ENCODE data around the gene CDCP1.
"Not testable (repeated sequence)": the region's sequence is repeated elsewhere in the genome, so short reads cannot be mapped to it uniquely, and the experiment has no call there.

Gene CDCP1

GRCh38 chr3:45143673-45144671, 2.2 kb downstream of the CDCP1 start:
- POLR2A ChIA-PET: no interaction called here
- no peak for TF ChIP-seq CTCF (IDR thresholded peaks at IDR 0.05; ENCODE audit: insufficient read depth, low read length, missing control alignments)
- CTCF ChIA-PET: interaction anchor here (0.9 to 2.4 kb wide), 5 partner anchors 9 to 66 kb away, joined by 3 to 8 read pairs (median 5); no protein-coding TSS in a partner anchor
- no peak overlapping the region for H3K4me3 ChIP-seq (ENCODE audit: low read depth, low read length)
- no peak for DNase-seq (ENCODE audit: low read depth, low spot score)

- ChIA-PET CTCF (interaction anchor here (1.0 to 2.1 kb wide), 4 partner anchors 9 to 99 kb away, joined by 5 to 6 read pairs (median 5); no protein-coding TSS in a partner anchor), POLR2A (interaction anchor here (1.6 kb wide), 1 partner anchor 13 kb away, joined by 6 read pairs; no protein-coding TSS in a partner anchor)
- not testable (repeated sequence) for DNase-seq (ENCODE audit: low read depth, low spot score); H3K4me3 ChIP-seq (ENCODE audit: low read depth, low read length)
Measured at GRCh38 chr3:45140770-45141155, 5.4 kb downstream of the CDCP1 start.

- no peak for TF ChIP-seq CTCF (IDR thresholded peaks at IDR 0.05; ENCODE audit: insufficient read depth, low read length, missing control alignments)
- ChIA-PET POLR2A (interaction anchor here (1.6 kb wide), 1 partner anchor 14 kb away, joined by 6 read pairs; no protein-coding TSS in a partner anchor), CTCF (interaction anchor here (1.0 to 2.1 kb wide), 4 partner anchors 8 to 98 kb away, joined by 5 to 6 read pairs (median 5); no protein-coding TSS in a partner anchor)
- H3K4me3 ChIP-seq (ENCODE audit: low read depth, low read length): no peak overlapping the region
- no peak for DNase-seq (ENCODE audit: low read depth, low spot score)
Measured at GRCh38 chr3:45140141-45140769, 5.9 kb downstream of the CDCP1 start.

GRCh38 chr3:45139372-45140140, 6.6 kb downstream of the CDCP1 start:
- ChIA-PET POLR2A (interaction anchor here (0.6 to 1.6 kb wide), 2 partner anchors 15 to 16 kb away, joined by 3 to 6 read pairs; no protein-coding TSS in a partner anchor), CTCF (interaction anchor here (0.8 to 2.3 kb wide), 8 partner anchors 10 to 520 kb away, joined by 3 to 9 read pairs (median 4); no protein-coding TSS in a partner anchor)
- no peak for TF ChIP-seq CTCF (IDR thresholded peaks at IDR 0.05; ENCODE audit: insufficient read depth, low read length, missing control alignments)
- no peak overlapping the region for H3K4me3 ChIP-seq (ENCODE audit: low read depth, low read length)
- no peak for DNase-seq (ENCODE audit: low read depth, low spot score)

GRCh38 chr3:45137656-45138181, 8.5 kb downstream of the CDCP1 start:
- no peak for DNase-seq (ENCODE audit: low read depth, low spot score)
- POLR2A ChIA-PET: no interaction called here
- CTCF ChIA-PET: interaction anchor here (1.2 to 2.3 kb wide), 3 partner anchors 73 to 99 kb away, joined by 3 to 9 read pairs (median 3); no protein-coding TSS in a partner anchor
- no peak for TF ChIP-seq CTCF (IDR thresholded peaks at IDR 0.05; ENCODE audit: insufficient read depth, low read length, missing control alignments)
- no peak overlapping the region for H3K4me3 ChIP-seq (ENCODE audit: low read depth, low read length)

GRCh38 chr3:45135959-45136358, 10.2 kb downstream of the CDCP1 start:
- H3K4me3 ChIP-seq (ENCODE audit: low read depth, low read length): no peak overlapping the region
- ChIA-PET POLR2A (no interaction called here), CTCF (interaction anchor here (1.0 to 1.3 kb wide), 3 partner anchors 9 to 94 kb away, joined by 3 to 5 read pairs (median 3); no protein-coding TSS in a partner anchor)
- no peak for DNase-seq (ENCODE audit: low read depth, low spot score)
- TF ChIP-seq CTCF (IDR thresholded peaks at IDR 0.05; ENCODE audit: insufficient read depth, low read length, missing control alignments): no peak
